ENCODE measurements around the gene DHH. TPM values are rescaled to one million over a fixed set of nuclear protein-coding genes. Genes with fewer than 3 reads are reported as not detected.

The DHH gene
- total and polyA plus RNA-seq, 9 of the 15 experiments (the other 6 are each of a cell fraction or from before 2014, with no cell fraction given): 0.07 to 2.6 (median 0.54) TPM

- TF ChIP-seq ZNF449 (CRISPR knock-in tag; IDR thresholded peaks at IDR 0.05) (no peak), ZNF282 (CRISPR knock-in tag; IDR thresholded peaks at IDR 0.05) (0 out of 2 replicates have a peak, but pooled peaks have one; percentile 90), TCF15 (CRISPR knock-in tag; IDR thresholded peaks at IDR 0.05) (no peak), DIDO1 (tag; IDR thresholded peaks at IDR 0.05; ENCODE audit: low read depth) (no peak), ZNF124 (CRISPR knock-in tag; IDR thresholded peaks at IDR 0.05) (no peak), ZNF583 (CRISPR knock-in tag; IDR thresholded peaks at IDR 0.05) (no peak; the same call in 1 of the 2 replicates), SMARCC2 (IDR thresholded peaks at IDR 0.05; ENCODE audit: low read depth) (peak; percentile 75), NFRKB (IDR thresholded peaks at IDR 0.05; ENCODE audit: low read depth) (peak; percentile 40), ZFX (CRISPR knock-in tag; IDR thresholded peaks at IDR 0.05) (no peak), POLR2B (IDR thresholded peaks at IDR 0.05; ENCODE audit: low read depth, partially characterized antibody) (peak; percentile 37), RFX7 (CRISPR knock-in tag; IDR thresholded peaks at IDR 0.05) (no peak), ZNF586 (CRISPR knock-in tag; conservative IDR thresholded peaks at IDR 0.05) (no peak), MYNN (IDR thresholded peaks at IDR 0.05) (peak; percentile 67; the same call in 1 of the 2 replicates), MYNN (CRISPR knock-in tag; IDR thresholded peaks at IDR 0.05) (no peak), E4F1 (CRISPR knock-in tag; IDR thresholded peaks at IDR 0.05; ENCODE audit: borderline replicate concordance) (no peak; the same call in 1 of the 2 replicates), CGGBP1 (CRISPR knock-in tag; IDR thresholded peaks at IDR 0.05) (no peak), EHMT2 (IDR thresholded peaks at IDR 0.05) (0 out of 2 replicates have a peak, but pooled peaks have one; percentile 37), TCF7L2 (IDR thresholded peaks at IDR 0.05; ENCODE audit: low read depth, low read length) (no peak), PATZ1 (CRISPR knock-in tag; IDR thresholded peaks at IDR 0.05; ENCODE audit: borderline replicate concordance) (no peak), TAF7 (tag; IDR thresholded peaks at IDR 0.05) (no peak), TFAM (CRISPR knock-in tag; conservative IDR thresholded peaks at IDR 0.05) (no peak)
These were observed 35.8 kb upstream of the DHH start (continued) for GRCh38 chr12:49130151-49131050.
